ENCODE measurements around the gene ING5.

The ING5 gene

GRCh38 chr2:241673189-241673663, 28.6 kb upstream of the ING5 start:
- TF ChIP-seq CTCF (IDR thresholded peaks at IDR 0.05; ENCODE audit: low read length, missing control alignments), result no peak
- DNase-seq (ENCODE audit: low read depth), result no peak
- H3K4me3 ChIP-seq (replicated peaks; ENCODE audit: low read depth, low read length), result no peak overlapping the region

GRCh38 chr2:241673797-241674725, 27.8 kb upstream of the ING5 start:
- TF ChIP-seq CTCF (IDR thresholded peaks at IDR 0.05; ENCODE audit: low read length, missing control alignments), result no peak
- H3K4me3 ChIP-seq (replicated peaks; ENCODE audit: low read depth, low read length), result no peak overlapping the region
- DNase-seq (ENCODE audit: low read depth), result no peak

GRCh38 chr2:241675885-241676284, 26.0 kb upstream of the ING5 start:
- no peak for DNase-seq (ENCODE audit: low read depth)
- TF ChIP-seq CTCF (IDR thresholded peaks at IDR 0.05; ENCODE audit: low read length, missing control alignments), result no peak
- H3K4me3 ChIP-seq (replicated peaks; ENCODE audit: low read depth, low read length), result no peak overlapping the region

- H3K4me3 ChIP-seq (replicated peaks; ENCODE audit: low read depth, low read length), result no peak overlapping the region
- DNase-seq (ENCODE audit: low read depth), result no peak
- no peak for TF ChIP-seq CTCF (IDR thresholded peaks at IDR 0.05; ENCODE audit: low read length, missing control alignments)
These were observed 25.2 kb upstream of the ING5 start for GRCh38 chr2:241676665-241677064.

- H3K4me3 ChIP-seq (replicated peaks; ENCODE audit: low read depth, low read length), result no peak overlapping the region
- DNase-seq (ENCODE audit: low read depth), result no peak
- TF ChIP-seq CTCF (IDR thresholded peaks at IDR 0.05; ENCODE audit: low read length, missing control alignments), result no peak
These were observed 24.4 kb upstream of the ING5 start for GRCh38 chr2:241677392-241677791.

- no peak for DNase-seq (ENCODE audit: low read depth)
- no peak for TF ChIP-seq CTCF (IDR thresholded peaks at IDR 0.05; ENCODE audit: low read length, missing control alignments)
- no peak overlapping the region for H3K4me3 ChIP-seq (replicated peaks; ENCODE audit: low read depth, low read length)
These were observed 23.5 kb upstream of the ING5 start for GRCh38 chr2:241678307-241678706.

All from fibroblast of pulmonary artery (primary cell).